NCI-H446 treated with DMSO at 0.1 percent for 48 hours (cell line): ENCODE results near the gene TEX19.
"Not testable (repeated sequence)": the region's sequence is repeated elsewhere in the genome, so short reads cannot be mapped to it uniquely, and the experiment has no call there.

Experiments used
- DNase-seq: peaks from one replicate; lab custom pipeline; 2025; lab: John Stamatoyannopoulos, UW

Gene TEX19

GRCh38 chr17:82356845-82357355 lies 2.1 kb upstream of the TEX19 start:
- DNase-seq = no peak

GRCh38 chr17:82357394-82357793 lies 1.7 kb upstream of the TEX19 start:
- no peak for DNase-seq

- DNase-seq = not testable (repeated sequence)
Measured at GRCh38 chr17:82359451-82360074, 516 bp downstream of the TEX19 start.

- no peak for DNase-seq
Measured at GRCh38 chr17:82361885-82362633, 3.0 kb downstream of the TEX19 start.

- DNase-seq = no peak
Measured at GRCh38 chr17:82365606-82366295, 6.7 kb downstream of the TEX19 start.

GRCh38 chr17:82366749-82367148 lies 7.7 kb downstream of the TEX19 start:
- no peak for DNase-seq

- DNase-seq = no peak
Measured at GRCh38 chr17:82367724-82368524, 8.9 kb downstream of the TEX19 start.

- DNase-seq = no peak
Measured at GRCh38 chr17:82369211-82369610, 10.2 kb downstream of the TEX19 start.

- DNase-seq = no peak
Measured at GRCh38 chr17:82370471-82371332, 11.7 kb downstream of the TEX19 start.

GRCh38 chr17:82371333-82372248 lies 12.5 kb downstream of the TEX19 start, which contains the start of gene UTS2R:
TSS of gene UTS2R (plus strand) at chr17:82371765. CDS start at chr17:82374325, 2,560 bp downstream.
- no peak for DNase-seq

GRCh38 chr17:82372249-82373071 lies 13.4 kb downstream of the TEX19 start:
- DNase-seq = no peak

- DNase-seq = not testable (repeated sequence)
Measured at GRCh38 chr17:82373072-82373452, 14.0 kb downstream of the TEX19 start.

GRCh38 chr17:82373731-82374625 lies 14.9 kb downstream of the TEX19 start:
- DNase-seq = no peak

GRCh38 chr17:82374626-82375331 lies 15.7 kb downstream of the TEX19 start:
- DNase-seq = no peak

GRCh38 chr17:82375359-82376041 lies 16.5 kb downstream of the TEX19 start:
- no peak for DNase-seq

GRCh38 chr17:82376042-82376730 lies 17.1 kb downstream of the TEX19 start:
- no peak for DNase-seq
